ENCODE data around the gene RPL28.
"Not testable (repeated sequence)": the region's sequence is repeated elsewhere in the genome, so short reads cannot be mapped to it uniquely, and the experiment has no call there.

Gene RPL28

DNA sequence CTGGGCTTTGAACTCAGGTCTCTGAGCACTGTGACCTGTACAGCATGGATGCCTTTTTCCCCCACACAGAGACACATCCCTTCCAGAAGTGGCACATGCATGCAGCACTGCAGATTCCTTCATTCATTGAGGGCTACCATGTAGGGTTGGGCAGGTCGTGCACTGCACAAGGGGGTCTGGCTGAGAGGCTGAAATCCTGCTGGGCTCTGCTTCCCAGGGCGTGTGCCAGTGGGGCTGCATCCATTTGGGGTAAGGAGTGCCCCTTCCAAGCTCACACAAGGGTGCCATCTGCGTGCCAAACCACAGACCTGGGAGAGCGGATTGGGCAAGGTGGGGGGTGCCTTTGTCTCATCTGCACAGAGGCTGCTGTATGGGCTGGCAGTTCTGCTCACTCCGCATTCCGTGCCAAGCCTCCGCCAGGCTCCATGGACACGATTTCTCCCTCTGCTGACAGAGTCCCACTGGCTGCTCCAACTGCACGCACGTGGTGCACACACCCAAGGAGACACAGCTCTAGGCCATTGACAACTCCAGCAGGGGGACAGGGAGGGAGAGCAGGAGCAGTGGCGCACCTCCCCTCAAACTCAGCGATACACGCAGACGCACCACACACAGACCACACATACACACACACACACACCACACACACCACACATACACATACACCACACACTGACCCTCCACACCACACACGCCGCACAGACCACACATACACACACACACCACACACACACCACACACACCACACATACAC lies 61.9 kb downstream of the RPL28 start:
- H3K27ac ChIP-seq = no peak overlapping the region
- TF ChIP-seq, protein P1, sequence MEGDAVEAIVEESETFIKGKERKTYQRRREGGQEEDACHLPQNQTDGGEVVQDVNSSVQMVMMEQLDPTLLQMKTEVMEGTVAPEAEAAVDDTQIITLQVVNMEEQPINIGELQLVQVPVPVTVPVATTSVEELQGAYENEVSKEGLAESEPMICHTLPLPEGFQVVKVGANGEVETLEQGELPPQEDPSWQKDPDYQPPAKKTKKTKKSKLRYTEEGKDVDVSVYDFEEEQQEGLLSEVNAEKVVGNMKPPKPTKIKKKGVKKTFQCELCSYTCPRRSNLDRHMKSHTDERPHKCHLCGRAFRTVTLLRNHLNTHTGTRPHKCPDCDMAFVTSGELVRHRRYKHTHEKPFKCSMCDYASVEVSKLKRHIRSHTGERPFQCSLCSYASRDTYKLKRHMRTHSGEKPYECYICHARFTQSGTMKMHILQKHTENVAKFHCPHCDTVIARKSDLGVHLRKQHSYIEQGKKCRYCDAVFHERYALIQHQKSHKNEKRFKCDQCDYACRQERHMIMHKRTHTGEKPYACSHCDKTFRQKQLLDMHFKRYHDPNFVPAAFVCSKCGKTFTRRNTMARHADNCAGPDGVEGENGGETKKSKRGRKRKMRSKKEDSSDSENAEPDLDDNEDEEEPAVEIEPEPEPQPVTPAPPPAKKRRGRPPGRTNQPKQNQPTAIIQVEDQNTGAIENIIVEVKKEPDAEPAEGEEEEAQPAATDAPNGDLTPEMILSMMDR (conservative IDR thresholded peaks at IDR 0.05) = no peak

- not testable (repeated sequence) for H3K27ac ChIP-seq
Observed at GRCh38 chr19:55448175-55448490, 62.4 kb downstream of the RPL28 start.

DNA sequence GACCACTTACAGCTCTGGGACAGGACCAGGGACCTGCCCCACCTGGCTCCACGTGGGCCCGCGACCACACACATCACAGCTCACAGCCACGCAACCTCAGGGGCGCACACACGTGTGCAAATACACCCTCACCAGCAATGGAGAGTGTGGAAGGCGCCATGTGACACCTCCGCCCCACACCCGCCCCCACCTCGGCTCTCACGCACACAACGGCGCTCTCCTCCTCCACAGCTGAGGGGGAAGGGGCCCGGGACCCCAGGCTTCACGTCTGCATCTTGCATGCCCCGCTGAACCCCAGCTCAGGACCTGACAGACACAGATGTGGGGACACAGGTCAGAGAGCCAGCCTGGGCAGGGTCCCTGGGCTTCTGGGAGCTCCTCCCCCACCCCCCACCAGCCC lies 63.7 kb downstream of the RPL28 start:
- no peak overlapping the region for H3K27ac ChIP-seq
- TF ChIP-seq, protein P1 (conservative IDR thresholded peaks at IDR 0.05) = no peak

GRCh38 chr19:55451163-55451964 lies 65.6 kb downstream of the RPL28 start:
- TF ChIP-seq, protein P1 (conservative IDR thresholded peaks at IDR 0.05) = no peak
- no peak overlapping the region for H3K27ac ChIP-seq

- H3K27ac ChIP-seq = no peak overlapping the region
- TF ChIP-seq, protein P1 (conservative IDR thresholded peaks at IDR 0.05) = no peak
Observed at GRCh38 chr19:55451965-55452748, 66.4 kb downstream of the RPL28 start.

Data from VCaP (cell line).